GM19468 (cell line): ENCODE measurements around the gene NUDT7.

Experiments used
- ATAC-seq: cut with Tn5 transposase; IDR thresholded peaks from one replicate; pipeline ENCODE4 v1.9.1; 2021; ENCODE audit warnings: mild to moderate bottlenecking, moderate library complexity, moderate number of reproducible peaks; ENCODE audit not compliant: unreplicated experiment; ENCODE audit errors: extremely low read depth

Gene NUDT7

GRCh38 chr16:77721752-77722308 is 484 bp upstream of the NUDT7 start:
- ATAC-seq = peak; percentile 14

DNA sequence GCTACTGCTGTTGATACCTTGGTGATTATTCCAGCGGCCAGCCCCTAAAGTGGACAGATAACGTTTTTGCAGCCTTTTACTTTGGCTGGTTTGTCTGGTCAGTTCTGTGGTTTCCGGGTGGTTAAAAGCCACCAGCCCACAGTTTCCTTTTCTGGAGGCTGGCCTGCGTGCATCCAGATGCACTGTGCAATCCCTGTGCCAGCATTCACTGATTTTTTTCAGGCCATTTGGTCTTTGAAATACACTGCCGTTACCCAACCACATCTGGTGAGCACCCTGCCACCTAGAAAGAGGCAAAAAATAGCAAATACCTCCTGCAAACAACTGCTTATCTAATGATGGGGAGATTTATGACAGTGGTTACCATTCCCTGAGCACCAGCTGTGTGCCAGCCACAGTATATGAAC is 797 bp downstream of the NUDT7 start:
- ATAC-seq = no peak

DNA sequence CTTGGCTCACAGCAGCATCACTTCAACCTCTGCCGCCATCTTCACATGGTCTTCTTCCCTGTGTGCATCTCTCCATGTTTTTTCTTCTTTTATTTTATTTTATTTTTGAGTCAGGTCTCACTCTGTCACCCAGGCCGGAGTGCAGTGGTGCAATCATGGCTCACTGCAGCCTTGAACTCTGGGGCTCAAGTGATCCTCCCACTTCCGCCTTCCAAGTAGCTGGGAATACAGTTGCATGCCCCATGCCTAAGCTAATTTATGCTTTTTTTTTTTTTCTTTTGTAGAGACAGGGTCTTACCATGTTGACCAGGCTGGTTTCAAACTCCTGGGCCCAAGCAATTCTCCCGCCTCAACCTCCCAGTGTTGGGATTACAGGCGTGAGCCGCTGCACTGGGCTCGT is 1.9 kb downstream of the NUDT7 start:
- ATAC-seq = no peak

DNA sequence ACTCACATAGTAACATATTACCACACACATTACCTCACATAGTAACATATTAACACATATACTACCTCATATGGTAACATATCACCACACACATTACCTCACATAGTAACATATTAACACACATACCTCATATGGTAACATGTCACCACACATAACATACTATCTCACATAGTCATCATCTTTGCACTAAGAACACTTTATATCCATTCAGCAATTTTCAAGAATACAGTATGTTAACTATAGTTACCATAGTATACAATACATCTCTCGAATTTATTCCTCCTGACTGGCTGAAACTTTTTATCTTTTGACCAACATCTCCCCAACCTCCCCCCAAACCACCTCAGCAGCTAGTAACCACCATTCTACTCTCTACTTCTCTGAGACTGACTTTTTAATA is 7.6 kb downstream of the NUDT7 start:
- ATAC-seq = no peak

GRCh38 chr16:77732241-77732946 is 10.1 kb downstream of the NUDT7 start:
- no peak for ATAC-seq

DNA sequence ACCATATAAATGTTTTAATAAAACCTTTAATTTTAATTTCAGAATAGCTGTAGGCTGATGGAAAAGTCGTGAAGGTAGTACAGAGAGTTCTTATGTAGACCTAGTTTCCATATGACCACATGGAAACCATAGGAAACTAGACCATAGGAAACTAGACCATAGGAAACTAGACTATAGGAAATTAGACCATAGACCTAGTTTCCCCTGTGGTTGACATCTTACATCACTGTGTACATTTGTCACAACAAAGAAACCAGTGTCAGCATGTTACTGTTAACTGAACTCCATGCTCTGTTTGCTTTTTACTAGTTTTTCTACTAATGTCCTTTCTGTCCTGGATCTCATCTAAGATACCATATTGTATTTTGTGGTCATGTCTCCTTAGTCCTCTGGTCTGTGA is 14.6 kb downstream of the NUDT7 start:
- no peak for ATAC-seq

- ATAC-seq = no peak
These were observed 16.6 kb downstream of the NUDT7 start for GRCh38 chr16:77738706-77739558.

DNA sequence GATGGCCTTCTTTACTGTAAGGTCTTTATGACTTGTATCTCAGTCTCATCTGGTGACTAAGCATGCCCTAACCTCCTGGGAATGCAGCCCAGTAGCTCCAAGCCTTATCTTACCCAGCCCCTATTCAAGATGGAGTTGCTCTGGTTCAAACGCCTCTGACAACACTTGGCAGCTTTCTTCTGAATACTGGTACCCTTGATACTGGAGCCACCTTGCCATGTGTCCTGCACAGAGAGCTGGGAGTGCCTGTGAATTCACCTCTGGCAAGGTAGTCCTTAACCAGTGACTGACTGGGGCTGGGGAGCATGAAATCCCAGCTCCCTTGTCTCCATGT is 17.2 kb downstream of the NUDT7 start:
- ATAC-seq = no peak

DNA sequence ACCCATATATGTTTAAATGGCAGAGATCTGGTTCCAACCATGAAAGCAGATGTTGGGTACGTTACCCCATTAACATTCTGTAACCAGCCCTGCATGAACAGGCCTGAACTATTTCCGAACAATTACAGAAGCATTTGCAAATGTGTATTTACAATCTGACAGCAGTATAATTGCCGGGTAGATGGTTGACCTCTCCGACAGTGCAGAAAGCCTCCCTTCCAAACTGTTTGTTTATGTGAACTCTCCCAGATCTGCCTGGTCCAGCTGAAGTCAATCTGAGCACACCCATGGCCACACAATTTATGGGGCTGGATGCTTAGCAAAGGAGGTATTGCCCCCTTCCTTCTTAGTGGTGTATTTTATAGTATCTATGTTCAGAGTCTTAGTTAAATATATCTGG is 21.8 kb downstream of the NUDT7 start:
- ATAC-seq = no peak

GRCh38 chr16:77745972-77746371 is 23.7 kb downstream of the NUDT7 start:
- ATAC-seq = no peak

- ATAC-seq = no peak
These were observed 26.2 kb downstream of the NUDT7 start for GRCh38 chr16:77748421-77749005.

DNA sequence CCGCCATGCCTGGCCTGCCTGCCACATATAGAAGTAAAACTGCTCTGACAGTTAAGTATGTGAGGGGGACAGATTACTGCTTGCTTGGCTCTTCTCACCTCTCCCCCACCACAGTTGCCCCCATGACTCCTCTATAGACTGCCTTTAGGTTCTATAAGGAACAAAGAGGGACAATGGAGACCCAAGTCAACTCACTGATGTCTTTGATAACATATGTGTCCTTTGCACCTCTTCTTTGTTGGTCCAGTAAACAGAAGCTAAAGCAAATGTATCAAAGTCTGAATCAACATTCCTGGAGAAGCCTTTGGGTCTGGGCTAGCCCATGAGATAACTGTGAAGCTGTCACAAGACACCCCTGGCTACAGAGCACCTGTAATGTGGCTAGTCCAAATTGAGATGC is 27.1 kb downstream of the NUDT7 start:
- no peak for ATAC-seq

DNA sequence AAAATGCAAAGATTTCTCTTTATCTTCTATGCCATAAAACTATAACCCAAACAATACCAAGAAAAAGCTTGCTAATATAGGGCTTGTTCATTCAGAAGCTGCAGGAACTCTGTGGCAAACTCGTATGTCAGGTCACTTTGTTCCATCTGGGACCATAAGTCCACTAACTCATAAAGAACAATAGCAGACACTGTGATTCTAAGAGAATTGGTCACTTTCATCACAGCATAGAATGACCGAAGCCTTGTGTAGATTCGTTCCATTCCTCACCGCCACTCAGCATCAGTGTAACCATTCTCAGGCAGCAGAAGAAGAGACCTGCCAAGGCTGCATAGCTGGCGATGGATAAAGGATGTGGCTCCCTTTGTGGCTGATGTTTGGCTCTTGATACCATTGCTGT is 35.7 kb downstream of the NUDT7 start:
- no peak for ATAC-seq

DNA sequence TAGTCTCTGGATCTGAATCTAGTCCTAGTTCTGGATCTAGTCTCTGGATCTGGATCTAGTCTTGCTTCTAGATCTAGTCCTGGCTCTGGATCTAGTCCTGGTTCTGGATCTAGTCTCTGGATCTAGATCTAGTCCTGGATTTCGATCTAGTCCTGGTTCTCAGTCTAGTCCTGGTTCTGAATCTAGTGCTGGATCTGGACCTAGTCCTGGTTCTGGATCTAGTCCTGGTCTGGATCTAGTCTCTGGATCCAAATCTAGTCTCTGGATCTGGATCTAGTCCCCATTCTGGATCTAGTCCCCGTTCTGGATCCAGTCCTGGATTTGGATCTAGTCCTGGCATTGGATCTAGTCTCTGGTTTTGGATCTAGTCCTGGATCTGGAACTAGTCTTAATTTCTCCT is 36.2 kb downstream of the NUDT7 start:
- no peak for ATAC-seq

DNA sequence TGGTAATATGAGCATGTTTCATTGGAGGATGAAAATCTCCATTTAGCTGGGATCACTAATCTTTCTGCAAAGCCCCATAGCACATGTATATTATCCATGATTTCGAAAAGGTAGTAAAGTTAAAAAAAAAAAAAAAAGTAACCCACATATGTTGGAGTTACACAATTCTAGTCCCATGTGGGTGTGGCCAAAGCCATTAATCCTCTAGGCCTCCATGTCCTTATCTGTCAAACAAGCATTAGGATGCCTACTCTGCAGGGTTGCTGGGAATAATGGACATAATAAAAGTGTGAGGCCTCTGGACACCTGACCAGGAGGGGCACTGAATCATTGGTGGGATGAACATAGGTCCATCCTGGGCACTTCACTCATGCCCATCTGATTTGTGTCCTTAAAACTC is 36.9 kb downstream of the NUDT7 start:
- ATAC-seq = no peak

DNA sequence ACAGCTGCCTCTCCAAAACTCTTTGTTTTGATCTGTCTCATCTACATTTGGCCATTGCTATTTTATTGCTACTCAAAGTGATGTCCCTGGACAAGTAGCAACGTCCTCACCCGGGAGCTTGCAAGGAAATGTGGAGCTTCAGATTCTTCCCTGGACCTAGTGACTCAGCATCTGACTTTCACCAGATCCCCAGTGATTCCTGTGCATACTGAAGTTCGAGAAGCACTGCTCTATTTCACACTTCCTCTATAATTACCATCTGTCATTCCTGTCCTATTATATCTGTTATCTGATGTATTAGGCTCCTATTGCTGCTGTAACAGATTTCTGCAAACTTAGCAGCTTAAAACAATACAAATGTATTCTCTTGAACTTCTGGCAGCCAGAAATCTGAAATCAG is 37.5 kb downstream of the NUDT7 start:
- ATAC-seq = no peak

DNA sequence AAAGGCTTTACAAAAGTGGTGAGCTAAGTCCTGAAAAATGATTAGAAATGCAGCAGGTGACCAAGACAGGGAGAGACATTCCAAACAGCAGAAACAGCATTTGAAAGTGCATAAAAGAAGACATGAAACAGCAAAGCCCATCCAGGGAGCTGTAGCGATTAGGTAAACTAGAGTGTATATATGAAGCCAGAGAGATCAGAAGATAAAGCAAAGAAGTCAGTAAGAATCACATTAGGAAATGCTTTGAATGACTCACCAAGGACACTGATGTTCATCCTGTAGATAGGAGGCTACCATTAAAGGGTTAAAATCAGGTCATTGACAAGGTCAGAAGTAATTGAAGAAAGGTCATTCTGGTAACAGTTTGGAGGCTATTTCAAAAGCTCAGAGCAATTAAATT is 38.5 kb downstream of the NUDT7 start:
- ATAC-seq = no peak

DNA sequence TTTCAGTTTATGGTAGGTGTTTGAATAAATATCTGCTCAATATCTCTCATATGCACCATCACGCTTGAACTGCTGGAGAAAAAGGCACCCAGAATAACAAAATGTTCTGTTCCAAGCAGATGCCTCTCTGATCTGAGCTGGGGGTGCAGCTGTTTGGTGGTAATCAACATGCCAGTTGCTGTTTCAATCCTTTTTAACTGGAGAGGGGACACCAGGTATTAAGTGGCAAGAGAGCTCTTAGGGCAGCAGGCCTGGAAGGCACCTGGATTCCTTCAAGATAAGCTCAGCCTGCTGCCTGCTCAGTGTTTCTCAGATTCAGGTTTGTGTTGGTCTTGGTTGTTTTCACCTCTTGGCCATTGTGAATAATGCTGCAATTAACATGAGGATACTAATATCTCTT is 38.9 kb downstream of the NUDT7 start:
- ATAC-seq = no peak

GRCh38 chr16:77762262-77762661 is 39.9 kb downstream of the NUDT7 start:
- no peak for ATAC-seq

- ATAC-seq = no peak
These were observed 41.7 kb downstream of the NUDT7 start for GRCh38 chr16:77763994-77764393.

DNA sequence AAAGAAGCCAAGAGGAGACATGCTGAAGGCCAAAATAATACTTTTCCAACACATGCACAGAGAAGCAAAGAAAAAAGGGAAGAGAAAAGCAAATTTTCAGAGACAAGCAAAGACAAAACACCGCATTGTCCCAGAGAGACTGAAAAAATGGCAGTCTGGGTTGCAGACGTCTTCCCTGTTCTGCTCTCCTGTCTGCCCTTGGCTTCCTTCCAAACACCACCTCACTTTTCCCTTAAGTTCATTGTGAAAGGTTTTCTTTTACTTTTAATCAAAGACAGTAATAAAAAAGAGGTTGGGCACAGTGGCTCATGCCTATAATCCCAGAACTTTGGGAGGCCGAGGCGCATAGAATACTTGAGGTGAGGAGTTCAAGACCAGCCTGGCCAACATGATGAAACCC is 44.9 kb downstream of the NUDT7 start:
- no peak for ATAC-seq
